H54 (cell line): ENCODE measurements around the gene IL4I1.

Source experiments
- DNase-seq: peaks from one replicate; pipeline ENCODE4 v3.0.0; 2011; ENCODE audit warnings: low spot score, mixed read lengths; ENCODE audit not compliant: insufficient read length
- FAIRE-seq: peaks from 3 replicates; lab custom pipeline; 2011; peaks lifted over from hg19 to GRCh38; lab: Jason Lieb, UNC
- POLR2A ChIP-seq: IDR thresholded peaks from 2 replicates; pipeline ENCODE4 v1.6.1; 2011; ENCODE audit warnings: low read depth, mild to moderate bottlenecking, low read length

Gene IL4I1

GRCh38 chr19:49874503-49875157, 22.1 kb downstream of the IL4I1 start:
- TF ChIP-seq POLR2A = no peak
- FAIRE-seq (no peak), DNase-seq (no peak)

- no peak for DNase-seq
- no peak for FAIRE-seq
Measured at GRCh38 chr19:49873834-49874233, 22.9 kb downstream of the IL4I1 start.

GRCh38 chr19:49873129-49873521, 23.6 kb downstream of the IL4I1 start:
- no peak for TF ChIP-seq POLR2A
- no peak for FAIRE-seq
- no peak for DNase-seq

More at GRCh38 chr19:49873834-49874233, 22.9 kb downstream of the IL4I1 start:
- TF ChIP-seq POLR2A = no peak

GRCh38 chr19:49872245-49873128, 24.2 kb downstream of the IL4I1 start:
- no peak for TF ChIP-seq POLR2A
- DNase-seq (no peak), FAIRE-seq (no peak)

GRCh38 chr19:49871349-49871985, 25.2 kb downstream of the IL4I1 start:
- DNase-seq (no peak), FAIRE-seq (no peak)

DNA sequence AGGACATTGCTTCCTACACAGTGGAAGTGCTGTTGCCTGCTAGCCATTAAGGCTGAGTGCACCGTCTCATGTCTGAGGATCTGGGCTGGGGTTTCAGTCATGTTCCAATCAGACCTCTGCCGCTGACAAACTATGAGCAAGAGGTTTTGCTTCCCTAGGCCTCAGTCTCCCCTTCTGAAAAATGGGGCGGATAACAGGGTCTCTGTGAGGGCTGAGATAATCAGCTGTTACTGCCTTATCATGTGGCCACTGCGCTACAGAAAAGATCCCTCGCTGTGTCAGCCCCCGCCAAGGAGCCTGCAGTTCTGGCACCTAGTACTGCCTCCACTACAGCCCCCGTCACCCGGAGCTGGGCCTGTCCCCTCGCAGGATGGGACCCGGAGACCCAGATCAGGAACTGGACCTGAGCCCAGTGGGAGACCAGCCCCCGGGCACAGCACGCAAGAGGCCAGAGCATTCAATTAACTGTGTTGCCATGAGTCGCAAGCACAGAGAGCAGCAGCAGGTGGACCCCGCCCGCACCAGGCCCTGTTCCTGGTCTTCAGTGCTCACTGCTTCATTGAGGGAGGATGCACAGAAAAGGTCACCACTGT, 26.3 kb downstream of the IL4I1 start:
- FAIRE-seq (no peak), DNase-seq (no peak)
- no peak for TF ChIP-seq POLR2A

More at GRCh38 chr19:49871349-49871985, 25.2 kb downstream of the IL4I1 start:
- no peak for TF ChIP-seq POLR2A

DNA sequence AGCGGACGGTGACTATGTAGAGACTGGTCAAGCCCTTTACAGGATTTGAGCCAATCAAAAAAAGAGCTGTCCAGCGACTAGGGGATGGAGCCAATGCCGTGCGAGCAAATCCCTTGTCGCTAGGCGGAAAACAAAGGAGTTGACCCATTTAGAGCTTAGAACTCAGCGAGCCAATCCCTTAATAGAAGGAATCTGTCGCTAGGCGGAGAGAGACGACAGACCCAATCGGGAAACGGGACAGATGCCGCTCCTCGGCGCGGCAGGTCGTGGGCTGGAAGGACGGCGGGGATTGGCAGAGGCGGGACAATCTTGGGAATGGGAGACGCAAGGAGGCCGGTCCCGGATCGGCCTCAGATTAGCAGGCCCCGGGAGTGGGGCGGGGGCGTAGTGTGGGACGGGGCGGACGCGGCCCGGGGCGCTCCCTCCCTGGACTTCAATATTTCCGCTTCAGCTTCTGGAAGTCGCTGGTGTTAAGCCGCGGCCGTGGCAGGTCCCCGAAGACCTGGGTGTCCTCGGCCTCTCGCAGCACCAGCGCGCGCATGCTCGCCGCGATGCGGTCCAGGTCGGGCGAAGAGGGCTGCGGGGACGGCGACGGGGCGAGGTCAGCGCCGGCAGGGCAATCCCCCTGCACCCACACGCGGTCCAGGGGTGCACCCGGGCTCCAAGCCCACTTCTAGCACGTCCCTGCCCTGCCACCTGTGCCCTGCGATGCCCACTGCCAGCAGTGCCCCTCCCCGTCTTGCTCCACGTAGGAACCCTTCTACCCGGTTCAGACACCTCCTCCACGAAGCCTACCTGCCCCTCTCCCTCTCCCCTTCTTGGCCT, 27.0 kb downstream of the IL4I1 start:
- TF ChIP-seq POLR2A = peak; percentile 39
- FAIRE-seq (peak; percentile 88), DNase-seq (peak; percentile 99)

- 0 out of 2 replicates have a peak, but pooled peaks have one; percentile 14 for TF ChIP-seq POLR2A
- FAIRE-seq = no peak
- no peak for DNase-seq
Measured at GRCh38 chr19:49869009-49869483, 27.6 kb downstream of the IL4I1 start.

DNA sequence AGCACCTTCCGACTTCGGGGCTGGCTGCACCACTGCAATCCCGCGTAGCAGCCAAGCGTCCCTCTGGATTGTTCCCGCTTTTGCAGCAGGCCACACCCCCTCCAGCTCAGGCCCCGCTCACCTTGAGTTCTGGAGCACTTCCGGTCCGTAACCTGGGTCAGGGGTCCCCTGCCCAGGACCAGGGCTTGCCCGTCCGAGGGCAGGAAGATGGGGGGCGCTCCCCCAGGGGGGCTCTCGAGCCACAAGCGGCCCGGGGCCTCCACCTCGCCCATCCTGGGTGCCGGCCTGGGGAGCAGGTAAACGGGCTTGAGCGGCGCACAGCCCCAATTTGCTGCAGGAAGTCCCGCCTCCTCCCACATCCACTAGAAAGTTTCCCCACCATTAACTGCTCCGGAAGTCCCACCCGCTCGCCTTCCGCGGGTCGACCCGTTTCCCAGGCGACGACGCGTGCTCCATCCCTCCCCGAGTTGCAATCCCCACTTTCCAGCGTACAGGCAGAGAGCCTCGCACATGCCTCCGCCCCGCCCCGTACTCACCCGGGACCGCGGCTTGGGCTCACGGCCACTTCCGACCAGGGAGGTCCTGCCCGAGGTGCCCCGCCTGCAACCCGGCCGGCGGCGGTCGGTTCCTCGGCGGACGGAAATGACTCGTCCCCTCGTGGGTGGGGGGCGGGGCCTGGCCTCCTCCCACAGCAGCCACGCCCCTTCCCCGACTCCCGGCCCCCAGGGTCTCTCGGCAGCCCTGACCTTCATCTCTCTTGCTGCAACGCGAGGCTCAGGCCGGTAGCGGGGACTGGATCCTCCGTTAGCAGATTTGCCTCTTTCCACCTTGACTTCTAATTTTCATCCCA, 29.5 kb downstream of the IL4I1 start, which contains the start of gene PNKP:
PNKP (minus strand) TSS at position 644 of the 850 bp plus-strand sequence; CDS start at position 272, 372 bp downstream.
- peak; percentile 96 for DNase-seq
- TF ChIP-seq POLR2A = peak; percentile 72
- no peak for FAIRE-seq

- DNase-seq = no peak
- no peak for FAIRE-seq
Measured at GRCh38 chr19:49864890-49865289, 31.8 kb downstream of the IL4I1 start.

DNA sequence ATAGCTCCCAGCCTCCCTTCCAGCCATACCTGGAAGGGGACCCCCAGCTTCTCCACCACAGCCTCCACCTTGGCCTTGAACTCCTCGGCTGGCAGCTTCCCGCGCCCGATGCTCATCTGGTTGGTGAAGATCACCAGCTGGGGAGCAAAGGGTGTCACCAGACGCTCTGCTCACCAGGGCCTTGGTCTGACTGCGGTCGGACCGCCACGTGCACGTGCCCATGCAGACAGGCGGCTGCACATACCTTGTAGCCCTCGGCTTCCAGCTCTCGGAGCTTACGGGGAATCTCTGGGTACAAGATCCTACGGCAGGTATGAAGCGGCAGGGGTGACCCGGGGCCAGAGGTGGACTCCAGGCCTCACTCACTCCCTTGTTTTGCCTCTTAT, 32.8 kb downstream of the IL4I1 start:
- TF ChIP-seq POLR2A = no peak
- DNase-seq (no peak), FAIRE-seq (no peak)

More at GRCh38 chr19:49864890-49865289, 31.8 kb downstream of the IL4I1 start:
- TF ChIP-seq POLR2A = no peak
